K562 (cell line): Measurements from ENCODE around the gene ARHGEF3. TPM values are rescaled to one million over a fixed set of nuclear protein-coding genes. Genes with fewer than 3 reads are reported as not detected.

Source experiments
- ATAC-seq: fragments of 200-7000 bp; cut with Tn5 transposase; 3 replicates; pipeline ENCODE4 v1.9.1; 2020; ENCODE audit warnings: moderate library complexity
- BruUV-seq: library from RNA; stranded (reverse); fragments of 400-500 nt; replicated peaks from 2 replicates; lab custom pipeline; 2021; lab: Mats Ljungman, UMichigan
- CTCF ChIA-PET: fragments of 300-600 bp; formaldehyde crosslinking; extraction: SDS; loops from one replicate; lab custom pipeline; 2021; ENCODE audit warnings: low intra/inter-chr PET ratio; lab: Yijun Ruan, JAX
- POLR2A ChIA-PET: fragments of 300-600, 350-650 bp; sonication (Branson Sonifier 250); formaldehyde crosslinking; extraction: SDS; loops from one replicate; lab custom pipeline; 2021; ENCODE audit warnings: antibody characterized with exemption, inconsistent platforms; lab: Yijun Ruan, JAX
- DNase-seq, 4 experiments: peaks; one replicate each; pipeline versions ENCODE4 v3.0.0 to v3.0.0-alpha.2; 2011 to 2018; ENCODE audit warnings: low spot score in 3 of 4, mixed read lengths in 3 of 4; ENCODE audit errors: extremely low read depth in 1 of 4
- FAIRE-seq: peaks from 2 replicates; lab custom pipeline; 2011; peaks lifted over from hg19 to GRCh38; lab: Jason Lieb, UNC
- H2AFZ ChIP-seq: 2 replicates; pipeline ENCODE4 v1.6.0; 2011; ENCODE audit warnings: low read depth, low read length, control low read depth, inconsistent platforms
- H3K27ac ChIP-seq: fragments of 200-600 bp; 3 replicates; pipeline ENCODE4 v1.8.0; 2011; ENCODE audit warnings: low read depth, mild to moderate bottlenecking, control low read depth, inconsistent platforms, low read length, moderate library complexity, mixed read lengths; ENCODE audit errors: extremely low read depth
- H3K27me3 ChIP-seq, 2 experiments: fragments of 300-600 bp in 1 of 2; 2 replicates in 1 of 2; 3 replicates in 1 of 2; pipeline versions ENCODE4 v1.6.0 to v1.8.0; 2011; ENCODE audit warnings: inconsistent platforms in 2 of 2, low read length in 2 of 2, mild to moderate bottlenecking in 1 of 2, mixed read lengths in 1 of 2, moderate library complexity in 1 of 2; ENCODE audit not compliant: control insufficient read depth in 2 of 2, insufficient read depth in 2 of 2
- H3K36me3 ChIP-seq: fragments of 300-600 bp; 3 replicates; pipeline ENCODE4 v1.8.0; 2011; ENCODE audit warnings: mild to moderate bottlenecking, low read length, inconsistent platforms; ENCODE audit not compliant: control insufficient read depth, insufficient read depth
- H3K4me1 ChIP-seq, 2 experiments: fragments of 200-600 bp in 1 of 2; replicated peaks in 1 of 2; 2 replicates in 1 of 2; 3 replicates in 1 of 2; pipeline versions ENCODE4 v1.5.1 to v1.8.0; 2011; ENCODE audit warnings: inconsistent platforms in 2 of 2, low read length in 2 of 2, mild to moderate bottlenecking in 1 of 2, mixed read lengths in 1 of 2, moderate library complexity in 1 of 2; ENCODE audit not compliant: control insufficient read depth in 2 of 2, insufficient read depth in 2 of 2
- H3K4me2 ChIP-seq: 2 replicates; pipeline ENCODE4 v1.6.1; 2011; ENCODE audit warnings: low read length, control low read depth, inconsistent platforms, mixed read lengths; ENCODE audit not compliant: insufficient read depth
- H3K4me3 ChIP-seq: fragments of 200-600 bp; sonication (generic), shearing (Covaris generic); 2 replicates; pipeline ENCODE4 v1.5.1; 2016; ENCODE audit warnings: control low read depth, inconsistent platforms
- H3K79me2 ChIP-seq: fragments of 200-600 bp; 3 replicates; pipeline ENCODE4 v1.8.0; 2011; ENCODE audit warnings: low read length, inconsistent platforms; ENCODE audit not compliant: control insufficient read depth, insufficient read depth
- H3K9ac ChIP-seq, 2 experiments: 2 replicates each; pipeline versions ENCODE4 v1.6.0 to v1.6.1; 2011; ENCODE audit warnings: low read depth in 2 of 2, low read length in 2 of 2, control low read depth in 1 of 2, inconsistent platforms in 1 of 2, mild to moderate bottlenecking in 1 of 2, mixed read lengths in 1 of 2; ENCODE audit not compliant: insufficient read depth in 1 of 2
- H3K9me1 ChIP-seq: one replicate; pipeline ENCODE4 v1.6.0; 2011; ENCODE audit warnings: inconsistent platforms, mild to moderate bottlenecking, low read length, moderate library complexity; ENCODE audit not compliant: control insufficient read depth, insufficient read depth
- H3K9me3 ChIP-seq: replicated peaks from 2 replicates; pipeline ENCODE4 v1.5.1; 2011; ENCODE audit warnings: low read depth, low read length, inconsistent platforms; ENCODE audit not compliant: control insufficient read depth, insufficient read depth
- H4K20me1 ChIP-seq: replicated peaks from 2 replicates; pipeline ENCODE4 v1.6.1; 2011; ENCODE audit warnings: low read length, inconsistent platforms, mixed read lengths; ENCODE audit not compliant: control insufficient read depth, insufficient read depth
- ASH1L ChIP-seq: fragments of 450-650 bp; IDR thresholded peaks from 2 replicates; pipeline ENCODE4 v1.6.1; 2018; ENCODE audit warnings: borderline replicate concordance, mild to moderate bottlenecking, low read depth; ENCODE audit not compliant: partially characterized antibody
- FOXA1 ChIP-seq: fragments of 450-650 bp; IDR thresholded peaks from 2 replicates; pipeline ENCODE4 v1.6.1; 2016; ENCODE audit warnings: mild to moderate bottlenecking, borderline replicate concordance
- FOXM1 ChIP-seq, 2 experiments: fragments of 450-650 bp in 1 of 2; sonication (generic) in 1 of 2; formaldehyde crosslinking in 1 of 2; IDR thresholded peaks; 2 replicates each; pipeline versions ENCODE4 v1.6.1 to v1.9.0; 2017 to 2022; ENCODE audit warnings: low read depth in 2 of 2, mild to moderate bottlenecking in 2 of 2, missing genetic modification reagents in 1 of 2, moderate library complexity in 1 of 2
- HDAC6 ChIP-seq: IDR thresholded peaks from 2 replicates; pipeline ENCODE4 v1.6.1; 2012; ENCODE audit warnings: low read depth, mild to moderate bottlenecking, control low read depth, inconsistent platforms, low read length, moderate library complexity
- NBN ChIP-seq: fragments of 450-650 bp; IDR thresholded peaks from 2 replicates; pipeline ENCODE4 v1.6.1; 2016; ENCODE audit warnings: low read depth, mild to moderate bottlenecking
- PCBP2 ChIP-seq: fragments of 200-400 bp; formaldehyde crosslinking; IDR thresholded peaks from 2 replicates; pipeline ENCODE4 v1.6.1; 2018; ENCODE audit warnings: low read length, low read depth, mild to moderate bottlenecking, moderate library complexity; ENCODE audit not compliant: poor library complexity, severe bottlenecking
- PRMT5 ChIP-seq: sonication (generic); formaldehyde crosslinking; IDR thresholded peaks from 2 replicates; pipeline ENCODE4 v1.5.0; 2020; ENCODE audit warnings: missing genetic modification reagents
- RBBP5 ChIP-seq: fragments of 200-600 bp; sonication (generic); IDR thresholded peaks from 2 replicates; pipeline ENCODE4 v1.6.1; 2012; ENCODE audit warnings: borderline replicate concordance, mild to moderate bottlenecking, low read length, control low read depth, inconsistent platforms; ENCODE audit not compliant: insufficient read depth, poor library complexity, severe bottlenecking
- TFAP4 ChIP-seq: sonication (generic); formaldehyde crosslinking; IDR thresholded peaks from 2 replicates; pipeline ENCODE4 v1.8.0; 2022; ENCODE audit warnings: missing genetic modification reagents, mild to moderate bottlenecking, moderate library complexity, borderline replicate concordance
- WGBS: fragments of 100-300 bp; shearing (Covaris generic); methylation state at CpG from one replicate; pipeline ENCODE4 v1.1.6; 2016; ENCODE audit warnings: low coverage, mixed read lengths; ENCODE audit not compliant: insufficient coverage; ENCODE audit errors: missing lambda C conversion rate; 5-methylcytosine and 5-hydroxymethylcytosine counted together
- in situ Hi-C: fragments of 300-500 bp; cut with MboI; formaldehyde crosslinking; loops from 4 replicates; pipeline ENCODE4 v1.15.0; 2018; ENCODE audit warnings: inconsistent platforms, mixed read lengths
- intact Hi-C: fragments of 100-400 bp; cut with micrococcal nuclease; formaldehyde crosslinking; loops from 2 replicates; pipeline ENCODE4 v1.14.2; 2022
- polyA plus RNA-seq, 8 experiments: library from polyadenylated mRNA; depleted of rRNA in 4 of 8; stranded (reverse) in 5 of 8; unstranded in 3 of 8; fragments of >200 nt; fragmentation: Nextera tagmentation in 2 of 8; fragmentation: Illumina TruSeq in 1 of 8; extraction: Ambion mirVana in 2 of 8; extraction: Trizol in 1 of 8; gene quantifications; 2 replicates each; pipeline versions ENCODE4 v1.2.1 to v1.2.3, GENCODE V29; 2011 to 2014; ENCODE audit warnings: inconsistent platforms in 1 of 8, missing spikeins in 1 of 8
- total RNA-seq, 7 experiments: library from RNA; depleted of rRNA in 6 of 7; stranded (reverse); fragments of >200 nt in 6 of 7; fragmentation: Illumina TruSeq in 2 of 7; extraction: Trizol in 2 of 7; gene quantifications; 2 replicates each; pipeline versions ENCODE4 v1.2.1 to v1.2.3, GENCODE V29; 2011 to 2021; ENCODE audit warnings: low replicate concordance in 1 of 7

Gene ARHGEF3
- total and polyA plus RNA-seq, 9 of the 15 experiments (the other 6 are each of a cell fraction or from before 2014, with no cell fraction given), result 0.77 to 2.7 (median 1.4) TPM

GRCh38 chr3:56782906-56783305, 18.8 kb downstream of the ARHGEF3 start (continued):
- no peak for TF ChIP-seq FOXA1
- no peak for TF ChIP-seq NBN
- no peak for TF ChIP-seq HDAC6
- no peak for TF ChIP-seq PRMT5
- no peak for TF ChIP-seq TFAP4 (CRISPR knock-in tag)

DNA sequence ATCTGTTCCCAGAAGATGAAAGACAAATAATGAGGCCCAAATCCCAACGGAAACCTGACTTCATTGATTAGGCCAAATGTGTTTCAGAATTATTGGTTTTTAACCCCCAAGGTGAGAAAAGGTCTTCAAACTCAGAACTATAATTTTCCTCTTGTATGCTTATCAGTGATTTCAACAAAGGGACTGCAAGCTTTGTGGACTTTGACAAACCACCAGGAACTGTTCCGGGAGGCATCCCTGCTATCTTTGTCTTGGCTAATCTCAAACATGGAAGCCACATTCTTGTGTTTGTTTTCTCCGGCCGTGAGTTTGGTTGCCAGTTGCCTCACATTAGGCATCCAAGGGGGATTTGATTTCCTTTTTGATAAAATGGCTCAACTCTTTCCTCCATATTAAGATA, 19.5 kb downstream of the ARHGEF3 start:
- ChIA-PET CTCF (no interaction called here), POLR2A (no interaction called here)
- H3K4me3 ChIP-seq, result no peak overlapping the region
- in situ Hi-C loops (loop anchor here (10.0 kb wide), 1 partner anchor 67 kb away; no protein-coding TSS in a partner anchor), intact Hi-C loops (no loop called here)
- no TSS peak for BruUV-seq
- H3K79me2 ChIP-seq, result no peaks in the 10 kb centered on the region
- H3K4me2 ChIP-seq, result no peak overlapping the region
- no peak overlapping the region for H3K9ac ChIP-seq
- H3K27ac ChIP-seq, result no peak overlapping the region
- no peaks in the 10 kb centered on the region for H3K9me3 ChIP-seq
- no peaks in the 10 kb centered on the region for H4K20me1 ChIP-seq
- H3K9me1 ChIP-seq, result no peaks in the 10 kb centered on the region
- peaks cover 2 to 13% of the 10 kb centered on the region in 2 experiments; a peak in 4 of 5 replicates for H3K27me3 ChIP-seq
- ATAC-seq, result no peak
- H2AFZ ChIP-seq, result no peak overlapping the region
- no peak for DNase-seq
- 0% methylated on average over 4 of the region's 4 CpGs for WGBS
- FAIRE-seq, result no peak
- H3K36me3 ChIP-seq, result no peaks in the 10 kb centered on the region
- H3K4me1 ChIP-seq, result no peaks in the 10 kb centered on the region
- no peak for TF ChIP-seq PCBP2
- no peak for TF ChIP-seq RBBP5
- no peak for TF ChIP-seq FOXM1 (IDR thresholded peaks at IDR 0.05; ENCODE audit: low read depth)
- no peak for TF ChIP-seq FOXM1 (CRISPR knock-in tag; IDR thresholded peaks at IDR 0.05; ENCODE audit: low read depth)
- no peak for TF ChIP-seq ASH1L
